ENCODE results near the gene WDR86. TPM values are rescaled to one million over a fixed set of nuclear protein-coding genes. Genes with fewer than 3 reads are reported as not detected.

The WDR86 gene
- total and polyA plus RNA-seq, 8 donors = 0.85 to 24.1 (median 19.5) TPM

DNA sequence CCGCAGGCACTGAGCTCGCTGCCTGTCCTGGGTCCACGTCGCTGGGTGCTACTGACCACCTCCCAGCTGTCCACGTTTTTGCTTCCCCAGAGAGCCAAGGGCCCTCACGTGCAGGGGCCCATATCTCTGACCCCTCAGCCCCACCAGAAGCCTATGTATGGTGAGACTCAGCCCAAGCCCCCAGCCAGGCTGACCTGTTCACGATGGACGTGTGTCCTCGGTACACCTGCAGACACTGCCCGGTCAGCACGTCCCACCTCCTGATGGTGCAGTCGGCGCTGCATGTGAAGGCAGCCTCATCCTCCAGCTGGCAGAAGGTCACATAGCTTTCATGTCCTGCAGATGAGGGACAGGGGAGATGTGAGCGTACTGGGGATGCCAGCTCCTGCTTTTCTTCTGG lies 9.9 kb downstream of the WDR86 start:
- intact Hi-C loops (cut with DNase I) = no loop called here
- Histone ChIP-seq H3K4me1 (peaks cover 0 to 6% of the 10 kb centered on the region in 2 donors), H3K36me3 (no peaks in the 10 kb centered on the region), H3K9me3 (no peaks in the 10 kb centered on the region), H3K4me3 (no peak overlapping the region), H3K27me3 (peaks cover 0 to 16% of the 10 kb centered on the region in 2 donors), H3K27ac (no peak overlapping the region)
- ATAC-seq (no peak), DNase-seq (peak in 1 of 4 donors; percentile 67)
- TF ChIP-seq, protein P1, sequence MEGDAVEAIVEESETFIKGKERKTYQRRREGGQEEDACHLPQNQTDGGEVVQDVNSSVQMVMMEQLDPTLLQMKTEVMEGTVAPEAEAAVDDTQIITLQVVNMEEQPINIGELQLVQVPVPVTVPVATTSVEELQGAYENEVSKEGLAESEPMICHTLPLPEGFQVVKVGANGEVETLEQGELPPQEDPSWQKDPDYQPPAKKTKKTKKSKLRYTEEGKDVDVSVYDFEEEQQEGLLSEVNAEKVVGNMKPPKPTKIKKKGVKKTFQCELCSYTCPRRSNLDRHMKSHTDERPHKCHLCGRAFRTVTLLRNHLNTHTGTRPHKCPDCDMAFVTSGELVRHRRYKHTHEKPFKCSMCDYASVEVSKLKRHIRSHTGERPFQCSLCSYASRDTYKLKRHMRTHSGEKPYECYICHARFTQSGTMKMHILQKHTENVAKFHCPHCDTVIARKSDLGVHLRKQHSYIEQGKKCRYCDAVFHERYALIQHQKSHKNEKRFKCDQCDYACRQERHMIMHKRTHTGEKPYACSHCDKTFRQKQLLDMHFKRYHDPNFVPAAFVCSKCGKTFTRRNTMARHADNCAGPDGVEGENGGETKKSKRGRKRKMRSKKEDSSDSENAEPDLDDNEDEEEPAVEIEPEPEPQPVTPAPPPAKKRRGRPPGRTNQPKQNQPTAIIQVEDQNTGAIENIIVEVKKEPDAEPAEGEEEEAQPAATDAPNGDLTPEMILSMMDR (IDR thresholded peaks at IDR 0.05) = no peak

DNA sequence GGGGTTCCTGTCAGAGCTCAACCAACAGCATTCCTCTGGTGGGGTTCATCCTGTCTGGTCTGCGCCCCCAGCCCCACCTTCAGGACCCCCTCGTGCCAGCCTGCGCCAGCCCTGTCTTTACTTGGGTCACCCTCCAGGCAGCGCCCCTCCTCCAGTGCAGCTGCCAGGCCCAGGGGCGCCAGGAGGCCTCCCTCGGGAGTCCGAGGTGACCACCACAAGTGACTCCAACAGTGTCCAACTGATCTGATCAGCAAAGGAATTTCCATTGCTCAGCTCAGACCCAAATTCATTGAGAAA lies 10.6 kb downstream of the WDR86 start:
- H3K4me3 ChIP-seq = no peak overlapping the region
- peaks cover 0 to 14% of the 10 kb centered on the region in 2 donors for H3K27me3 ChIP-seq
- no peaks in the 10 kb centered on the region for H3K4me1 ChIP-seq
- DNase-seq (peak in 1 of 4 donors; percentile 47), ATAC-seq (no peak)
- H3K9me3 ChIP-seq = no peaks in the 10 kb centered on the region
- intact Hi-C loops (cut with DNase I) = no loop called here
- no peaks in the 10 kb centered on the region for H3K36me3 ChIP-seq
- TF ChIP-seq, protein P1 (IDR thresholded peaks at IDR 0.05) = no peak
- no peak overlapping the region for H3K27ac ChIP-seq

DNA sequence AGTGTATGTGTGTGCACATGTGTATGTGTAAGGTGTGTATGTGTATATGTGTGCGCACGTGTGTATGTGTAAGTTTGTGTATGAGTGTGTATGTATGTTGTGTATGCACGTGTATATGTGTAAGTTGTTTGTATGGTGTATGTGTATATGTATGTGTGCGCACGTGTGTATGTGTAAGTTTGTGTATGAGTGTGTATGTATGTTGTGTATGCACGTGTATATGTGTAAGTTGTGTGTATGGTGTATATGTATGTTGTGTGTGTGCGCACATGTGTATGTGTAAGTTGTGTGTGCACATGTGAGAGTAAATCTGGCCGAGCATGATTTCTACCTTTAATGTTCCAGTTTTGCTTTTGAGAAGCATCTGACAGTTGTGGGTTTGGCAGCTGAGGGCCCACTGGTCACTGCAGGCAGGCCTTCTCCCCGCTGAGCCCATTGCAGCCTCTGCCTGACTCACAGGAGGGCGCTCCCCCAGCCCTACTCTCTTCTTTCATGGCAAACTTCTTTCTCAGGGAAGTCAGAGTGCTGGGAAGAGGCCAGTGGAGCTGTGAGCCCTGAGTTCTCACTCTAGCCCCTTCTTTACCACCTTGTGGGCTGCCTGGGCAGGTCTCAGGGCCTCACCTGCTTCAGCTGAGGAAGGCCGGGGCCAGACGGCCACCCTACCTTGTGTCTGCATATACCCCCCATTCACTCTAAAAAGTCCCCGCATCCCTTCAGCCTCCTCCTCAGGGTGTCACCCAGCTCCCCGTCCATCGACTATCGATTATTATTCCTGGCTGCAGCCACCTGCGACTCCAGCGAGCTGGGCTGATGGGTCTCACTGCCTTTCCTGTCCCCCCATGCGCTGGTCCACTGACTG lies 11.2 kb downstream of the WDR86 start:
- H3K27ac ChIP-seq = no peak overlapping the region
- intact Hi-C loops (cut with DNase I) = no loop called here
- TF ChIP-seq, protein P1 (IDR thresholded peaks at IDR 0.05) = no peak
- no peaks in the 10 kb centered on the region for H3K4me1 ChIP-seq
- no peak for ATAC-seq
- no peak overlapping the region for H3K4me3 ChIP-seq
- peak in 1 of 4 donors; percentile 43 for DNase-seq
- H3K9me3 ChIP-seq = no peaks in the 10 kb centered on the region
- peaks cover 0 to 20% of the 10 kb centered on the region in 2 donors for H3K27me3 ChIP-seq
- H3K36me3 ChIP-seq = no peaks in the 10 kb centered on the region

GRCh38 chr7:151397026-151397425 lies 12.8 kb downstream of the WDR86 start:
- DNase-seq = no peak

DNA sequence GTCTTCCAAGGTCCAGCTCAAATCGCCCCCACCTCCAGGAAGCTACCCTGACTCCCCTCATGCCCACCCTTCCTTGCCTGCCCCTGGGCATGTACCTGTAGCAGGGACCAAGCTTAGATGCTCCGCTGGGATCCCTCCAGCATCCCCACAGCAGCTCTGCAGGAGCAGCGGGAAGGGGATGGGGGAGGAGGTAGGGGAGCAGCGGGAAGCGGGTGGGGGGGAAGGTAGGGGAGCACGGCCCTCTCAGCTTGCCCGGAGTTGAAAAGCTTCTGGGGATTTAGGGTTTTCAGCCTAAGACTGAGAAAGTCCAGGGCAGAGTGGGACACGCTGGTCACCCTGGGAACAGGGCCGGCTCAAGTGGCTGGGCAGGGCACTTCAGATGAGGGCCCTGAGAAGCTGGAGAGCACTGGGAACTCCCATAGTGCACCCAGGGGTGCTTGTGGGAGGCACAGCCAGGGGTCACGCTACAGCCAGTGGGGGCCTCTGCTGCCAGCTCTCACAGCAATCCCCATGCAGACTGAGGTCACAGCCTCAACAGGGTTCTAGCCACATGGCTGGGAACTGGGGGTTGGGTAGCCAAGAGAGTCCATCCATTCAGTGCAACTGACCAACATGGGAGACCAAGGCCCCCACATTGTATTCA lies 13.4 kb downstream of the WDR86 start:
- no peak overlapping the region for H3K4me3 ChIP-seq
- no peaks in the 10 kb centered on the region for H3K36me3 ChIP-seq
- intact Hi-C loops (cut with DNase I) = no loop called here
- peak in 1 of 4 donors; percentile 77 for DNase-seq
- H3K9me3 ChIP-seq = no peaks in the 10 kb centered on the region
- no peak overlapping the region for H3K27ac ChIP-seq
- H3K27me3 ChIP-seq = peaks cover 0 to 35% of the 10 kb centered on the region in 2 donors
- peak; percentile 93 for ATAC-seq
- TF ChIP-seq, protein P1 (IDR thresholded peaks at IDR 0.05) = no peak
- no peaks in the 10 kb centered on the region for H3K4me1 ChIP-seq

More at GRCh38 chr7:151397026-151397425, 12.8 kb downstream of the WDR86 start:
- TF ChIP-seq, protein P1 (IDR thresholded peaks at IDR 0.05) = no peak
- Histone ChIP-seq H3K27me3 (peaks cover 0 to 32% of the 10 kb centered on the region in 2 donors), H3K4me1 (no peaks in the 10 kb centered on the region), H3K9me3 (no peaks in the 10 kb centered on the region), H3K4me3 (no peak overlapping the region), H3K27ac (no peak overlapping the region), H3K36me3 (no peaks in the 10 kb centered on the region)
- intact Hi-C loops (cut with DNase I) = no loop called here
- ATAC-seq = no peak
